Caco-2 (cell line): ENCODE data around the gene FLT4. TPM values are rescaled to one million over a fixed set of nuclear protein-coding genes. Genes with fewer than 3 reads are reported as not detected.

ENCODE experiments used
- BruUV-seq: library from RNA; stranded (reverse); fragments of 400-500 nt; replicated peaks from 2 replicates; lab custom pipeline; 2021; lab: Mats Ljungman, UMichigan
- CTCF ChIA-PET: fragments of 300-600 bp; sonication (Branson Sonifier 250); formaldehyde crosslinking; loops from one replicate; lab custom pipeline; 2022; ENCODE audit warnings: antibody characterized with exemption; lab: Charles Lee
- POLR2A ChIA-PET: fragments of 300-600 bp; sonication (Branson Sonifier 250); formaldehyde crosslinking; loops from one replicate; lab custom pipeline; 2022; ENCODE audit warnings: antibody characterized with exemption; lab: Charles Lee
- DNase-seq, 2 experiments: peaks; one replicate each; pipeline versions ENCODE4 v3.0.0 to v3.0.0-alpha.2; 2020 to 2022
- H3K27me3 ChIP-seq: replicated peaks from 2 replicates; pipeline ENCODE4 v1.6.0; 2011; ENCODE audit warnings: low read length; ENCODE audit not compliant: control insufficient read depth, insufficient read depth
- H3K36me3 ChIP-seq: 2 replicates; pipeline ENCODE4 v1.5.1; 2011; ENCODE audit warnings: low read length; ENCODE audit not compliant: control insufficient read depth, insufficient read depth
- H3K4me1 ChIP-seq: fragments of 250-450 bp; sonication (Bioruptor Pico); 2 replicates; pipeline ENCODE4 v1.5.1; 2020; ENCODE audit warnings: mild to moderate bottlenecking
- H3K4me3 ChIP-seq: 2 replicates; pipeline ENCODE4 v1.5.1; 2011; ENCODE audit warnings: low read depth, mild to moderate bottlenecking, control low read depth, low read length
- H3K9me3 ChIP-seq: fragments of 250-450 bp; sonication (Bioruptor Pico); 2 replicates; pipeline ENCODE4 v1.5.1; 2020; ENCODE audit warnings: mild to moderate bottlenecking, moderate library complexity
- H3K27ac Mint-ChIP-seq: one replicate; pipeline ENCODE4 v1.8.0; 2022; ENCODE audit warnings: mixed read lengths; ENCODE audit not compliant: unreplicated experiment
- H3K27me3 Mint-ChIP-seq: one replicate; pipeline ENCODE4 v1.8.0; 2022; ENCODE audit warnings: mixed read lengths; ENCODE audit not compliant: insufficient read depth, unreplicated experiment
- H3K36me3 Mint-ChIP-seq: one replicate; pipeline ENCODE4 v1.8.0; 2022; ENCODE audit warnings: mild to moderate bottlenecking, mixed read lengths; ENCODE audit not compliant: insufficient read depth, unreplicated experiment
- H3K4me1 Mint-ChIP-seq: one replicate; pipeline ENCODE4 v1.8.0; 2022; ENCODE audit warnings: low read depth, mixed read lengths; ENCODE audit not compliant: unreplicated experiment
- H3K4me3 Mint-ChIP-seq: one replicate; pipeline ENCODE4 v1.8.0; 2022; ENCODE audit warnings: mild to moderate bottlenecking, moderate library complexity, mixed read lengths; ENCODE audit not compliant: unreplicated experiment
- H3K9me3 Mint-ChIP-seq: one replicate; pipeline ENCODE4 v1.8.0; 2022; ENCODE audit warnings: mixed read lengths; ENCODE audit not compliant: unreplicated experiment
- intact Hi-C: fragments of 100-400 bp; cut with micrococcal nuclease; formaldehyde crosslinking; loops from one replicate; pipeline ENCODE4 v1.10.0; 2022; ENCODE audit not compliant: unreplicated experiment
- total RNA-seq: library from RNA; stranded (reverse); gene quantifications from 2 replicates; pipeline ENCODE4 v1.2.3, GENCODE V29; 2022
- TF ChIP-seq, protein P1 (sequence below), 2 experiments: fragments of 200-600 bp in 1 of 2; IDR thresholded peaks; 1 replicate in 1 of 2; 2 replicates in 1 of 2; pipeline versions ENCODE4 v1.5.1 to v1.8.0; 2011 to 2022; ENCODE audit warnings: antibody characterized with exemption in 1 of 2, control low read depth in 1 of 2, inconsistent platforms in 1 of 2, low read depth in 1 of 2, low read length in 1 of 2, mild to moderate bottlenecking in 1 of 2, moderate library complexity in 1 of 2; ENCODE audit not compliant: insufficient read depth in 1 of 2, severe bottlenecking in 1 of 2, unreplicated experiment in 1 of 2

The FLT4 gene
- total RNA-seq, 1 experiment from 2014 or later: not detected

DNA sequence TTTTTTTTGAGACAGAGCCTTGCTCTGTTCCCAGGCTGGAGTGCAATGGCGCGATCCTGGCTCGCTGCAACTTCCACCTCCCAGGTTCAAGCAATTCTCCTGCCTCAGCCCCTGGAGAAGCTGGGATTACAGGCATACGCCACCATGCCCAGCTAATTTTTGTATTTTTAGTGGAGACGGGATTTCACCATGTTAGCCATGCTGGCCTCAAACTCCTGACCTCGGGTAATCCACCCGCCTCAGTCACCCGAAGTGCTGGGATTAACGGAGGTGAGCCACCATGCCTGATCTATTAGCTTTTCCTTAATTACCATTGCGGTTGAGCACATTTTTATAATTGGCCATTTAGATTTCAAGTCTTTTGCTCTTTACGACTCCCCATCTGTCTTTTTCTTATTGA lies 2.9 kb upstream of the FLT4 start:
- intact Hi-C loops: no loop called here
- Histone ChIP-seq H3K27me3 (no peaks in the 10 kb centered on the region), H3K4me1 (no peaks in the 10 kb centered on the region), H3K4me3 (no peak overlapping the region), H3K9me3 (no peaks in the 10 kb centered on the region), H3K36me3 (no peaks in the 10 kb centered on the region)
- no peaks in the 10 kb centered on the region for H3K36me3 Mint-ChIP-seq
- peaks cover 7% of the 10 kb centered on the region for H3K4me1 Mint-ChIP-seq
- ChIA-PET CTCF (no interaction called here), POLR2A (no interaction called here)
- H3K4me3 Mint-ChIP-seq: no peak overlapping the region
- TF ChIP-seq, protein P1, sequence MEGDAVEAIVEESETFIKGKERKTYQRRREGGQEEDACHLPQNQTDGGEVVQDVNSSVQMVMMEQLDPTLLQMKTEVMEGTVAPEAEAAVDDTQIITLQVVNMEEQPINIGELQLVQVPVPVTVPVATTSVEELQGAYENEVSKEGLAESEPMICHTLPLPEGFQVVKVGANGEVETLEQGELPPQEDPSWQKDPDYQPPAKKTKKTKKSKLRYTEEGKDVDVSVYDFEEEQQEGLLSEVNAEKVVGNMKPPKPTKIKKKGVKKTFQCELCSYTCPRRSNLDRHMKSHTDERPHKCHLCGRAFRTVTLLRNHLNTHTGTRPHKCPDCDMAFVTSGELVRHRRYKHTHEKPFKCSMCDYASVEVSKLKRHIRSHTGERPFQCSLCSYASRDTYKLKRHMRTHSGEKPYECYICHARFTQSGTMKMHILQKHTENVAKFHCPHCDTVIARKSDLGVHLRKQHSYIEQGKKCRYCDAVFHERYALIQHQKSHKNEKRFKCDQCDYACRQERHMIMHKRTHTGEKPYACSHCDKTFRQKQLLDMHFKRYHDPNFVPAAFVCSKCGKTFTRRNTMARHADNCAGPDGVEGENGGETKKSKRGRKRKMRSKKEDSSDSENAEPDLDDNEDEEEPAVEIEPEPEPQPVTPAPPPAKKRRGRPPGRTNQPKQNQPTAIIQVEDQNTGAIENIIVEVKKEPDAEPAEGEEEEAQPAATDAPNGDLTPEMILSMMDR (IDR thresholded peaks at IDR 0.05; ENCODE audit: insufficient read depth in 1 of 2, low read depth in 1 of 2, low read length in 1 of 2, severe bottlenecking in 1 of 2, unreplicated experiment in 1 of 2): no peak
- DNase-seq: no peak
- H3K27me3 Mint-ChIP-seq: peaks cover 41% of the 10 kb centered on the region
- no TSS peak for BruUV-seq
- H3K9me3 Mint-ChIP-seq: no peaks in the 10 kb centered on the region
- H3K27ac Mint-ChIP-seq: no peak overlapping the region

DNA sequence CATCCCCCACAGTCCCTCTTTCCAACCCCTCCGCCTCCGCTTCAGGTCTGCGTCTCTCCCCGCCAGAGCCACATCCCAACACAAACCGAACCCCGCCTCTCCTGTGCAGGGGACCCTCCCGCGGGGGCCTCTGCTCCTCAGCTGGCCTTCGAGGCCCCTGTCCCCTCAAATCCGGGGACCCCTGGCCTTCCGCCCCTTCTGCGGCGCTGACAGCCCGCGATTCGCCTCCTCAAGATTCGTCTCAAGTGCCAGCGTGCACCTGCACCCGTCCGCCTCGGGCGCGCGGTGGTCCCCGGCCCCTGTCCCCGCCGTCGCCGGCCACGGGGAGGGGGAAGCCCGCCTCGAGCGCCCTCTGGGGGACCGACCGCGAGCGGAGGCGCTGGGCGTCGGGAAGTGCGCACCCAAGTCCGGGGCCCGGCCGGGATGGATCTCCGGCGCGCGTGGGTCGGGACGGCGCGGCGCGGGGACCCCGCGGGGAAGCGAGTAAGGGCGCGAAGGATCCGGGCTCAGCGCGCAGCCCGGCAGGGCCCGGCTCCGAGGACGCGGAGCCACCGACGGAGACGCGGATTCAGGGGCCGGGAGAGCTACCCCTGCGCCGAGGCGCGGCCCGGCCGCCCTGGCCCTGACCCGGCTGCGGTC lies 623 bp downstream of the FLT4 start:
- CTCF ChIA-PET: no interaction called here
- no peaks in the 10 kb centered on the region for H3K4me1 ChIP-seq
- no peaks in the 10 kb centered on the region for H3K9me3 ChIP-seq
- TF ChIP-seq, protein P1 (IDR thresholded peaks at IDR 0.05; ENCODE audit: insufficient read depth in 1 of 2, low read depth in 1 of 2, low read length in 1 of 2, severe bottlenecking in 1 of 2, unreplicated experiment in 1 of 2): no peak
- H3K27me3 ChIP-seq: no peaks in the 10 kb centered on the region; the same call in 1 of the 2 replicates
- H3K9me3 Mint-ChIP-seq: no peaks in the 10 kb centered on the region
- POLR2A ChIA-PET: no interaction called here
- H3K36me3 ChIP-seq: no peaks in the 10 kb centered on the region
- no peak overlapping the region for H3K27ac Mint-ChIP-seq
- peaks cover 7% of the 10 kb centered on the region for H3K4me1 Mint-ChIP-seq
- peaks cover 38% of the 10 kb centered on the region for H3K27me3 Mint-ChIP-seq
- DNase-seq: no peak
- intact Hi-C loops: no loop called here
- no TSS peak for BruUV-seq
- no peaks in the 10 kb centered on the region for H3K36me3 Mint-ChIP-seq
- no peak overlapping the region for H3K4me3 Mint-ChIP-seq
- H3K4me3 ChIP-seq: no peak overlapping the region

DNA sequence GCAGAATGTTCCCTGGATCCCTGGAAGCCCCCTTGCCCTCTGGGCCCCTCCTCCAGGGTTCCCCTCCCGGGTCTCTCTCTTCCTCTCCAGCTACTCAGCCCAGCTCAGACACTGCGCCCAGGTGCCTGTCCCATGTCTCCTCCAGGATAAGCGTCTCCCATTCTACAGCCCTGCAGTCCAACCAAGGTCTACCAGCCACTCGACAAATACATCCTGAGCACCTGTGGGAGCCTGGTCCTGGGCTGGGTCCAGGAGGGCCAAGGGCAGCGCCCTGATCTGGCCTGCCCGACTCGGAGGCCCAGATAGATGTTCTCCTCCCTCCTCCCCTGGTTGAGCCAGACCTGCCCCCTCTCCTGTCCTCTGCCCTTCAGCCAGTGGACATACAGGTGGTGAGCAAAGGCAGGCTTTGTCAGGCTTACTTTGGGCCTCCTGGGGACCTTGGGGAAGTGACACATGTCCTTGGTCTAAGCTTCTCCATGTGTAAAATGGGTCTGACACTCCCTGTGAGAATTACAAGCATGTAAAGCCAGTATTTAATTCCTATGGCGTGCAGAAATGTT lies 1.4 kb downstream of the FLT4 start:
- intact Hi-C loops: no loop called here
- Mint-ChIP-seq H3K27me3 (peaks cover 37% of the 10 kb centered on the region), H3K4me3 (no peak overlapping the region), H3K36me3 (no peaks in the 10 kb centered on the region), H3K9me3 (no peaks in the 10 kb centered on the region), H3K27ac (no peak overlapping the region), H3K4me1 (peaks cover 7% of the 10 kb centered on the region)
- Histone ChIP-seq H3K9me3 (no peaks in the 10 kb centered on the region), H3K36me3 (no peaks in the 10 kb centered on the region), H3K4me3 (no peak overlapping the region), H3K4me1 (no peaks in the 10 kb centered on the region), H3K27me3 (no peaks in the 10 kb centered on the region; the same call in 1 of the 2 replicates)
- no TSS peak for BruUV-seq
- ChIA-PET POLR2A (no interaction called here), CTCF (no interaction called here)
- TF ChIP-seq, protein P1 (IDR thresholded peaks at IDR 0.05; ENCODE audit: insufficient read depth in 1 of 2, low read depth in 1 of 2, low read length in 1 of 2, severe bottlenecking in 1 of 2, unreplicated experiment in 1 of 2): no peak
- no peak for DNase-seq
